Activated CD4-positive, alpha-beta T cell treated with anti-CD3 and anti-CD28 coated beads for 36 hours (primary cell): ENCODE results near the gene CYP24A1. TPM values are rescaled to one million over a fixed set of nuclear protein-coding genes. Genes with fewer than 3 reads are reported as not detected.

Experiments used
- ATAC-seq: fragments of 200-7000 bp; cut with Tn5 transposase; one replicate; pipeline ENCODE4 v1.10.0; 2021; ENCODE audit warnings: mild to moderate bottlenecking, moderate library complexity
- CTCF ChIA-PET: fragments of 350-600 bp; sonication (Branson Sonifier 250); formaldehyde crosslinking; loops from one replicate; lab custom pipeline; 2021; ENCODE audit warnings: antibody characterized with exemption; lab: Charles Lee
- POLR2A ChIA-PET: fragments of 350-600 bp; sonication (Branson Sonifier 250); formaldehyde crosslinking; loops from one replicate; lab custom pipeline; 2021; ENCODE audit warnings: antibody characterized with exemption, inconsistent platforms; lab: Charles Lee
- DNase-seq: peaks from one replicate; pipeline ENCODE4 v3.0.0-alpha.2; 2020
- H3K27ac Mint-ChIP-seq: one replicate; pipeline ENCODE4 v1.8.0; 2021; ENCODE audit warnings: mixed read lengths
- H3K27me3 Mint-ChIP-seq: one replicate; pipeline ENCODE4 v1.8.0; 2021; ENCODE audit warnings: mixed read lengths
- H3K36me3 Mint-ChIP-seq: one replicate; pipeline ENCODE4 v1.8.0; 2021; ENCODE audit warnings: low read depth, mixed read lengths
- H3K4me1 Mint-ChIP-seq: one replicate; pipeline ENCODE4 v1.8.0; 2021; ENCODE audit warnings: mixed read lengths
- H3K4me3 Mint-ChIP-seq: one replicate; pipeline ENCODE4 v1.8.0; 2021; ENCODE audit warnings: mild to moderate bottlenecking, moderate library complexity, mixed read lengths
- H3K9me3 Mint-ChIP-seq: one replicate; pipeline ENCODE4 v1.8.0; 2021; ENCODE audit warnings: low read depth, mixed read lengths
- intact Hi-C, 2 experiments: fragments of 100-400 bp; cut with DNase I in 1 of 2; cut with micrococcal nuclease in 1 of 2; formaldehyde crosslinking; loops; one replicate each; pipeline versions ENCODE4 v1.14.2 to v1.15.1; 2022 to 2024; cut with DNase I, micrococcal nuclease
- total RNA-seq, 2 experiments: library from RNA; stranded (reverse); gene quantifications; one replicate each; pipeline ENCODE4 v1.2.3, GENCODE V29; 2021

Gene CYP24A1
- total RNA-seq, 2 experiments from 2014 or later, result 0.07 TPM; not detected in 1

DNA sequence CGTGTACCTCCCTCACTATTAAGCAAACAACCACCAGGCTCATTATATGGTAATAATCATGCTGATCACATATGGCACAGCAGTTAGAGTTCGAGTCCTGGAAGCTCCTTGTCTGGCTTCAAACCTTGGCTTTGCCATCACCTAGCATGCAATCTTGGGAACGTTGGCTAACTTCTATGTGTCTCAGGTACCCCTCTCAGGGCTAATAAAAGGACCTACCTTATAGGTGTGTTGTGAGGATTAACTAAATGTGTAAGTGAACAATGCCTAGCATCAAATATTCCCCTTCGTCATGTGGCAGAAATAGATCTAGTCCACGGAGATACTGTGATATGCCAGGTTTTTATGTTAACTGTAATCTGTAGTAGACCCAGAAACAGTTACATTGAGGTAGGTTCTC, 10.4 kb downstream of the CYP24A1 start:
- Mint-ChIP-seq H3K4me3 (no peak overlapping the region), H3K27ac (no peak overlapping the region), H3K27me3 (peaks cover 28% of the 10 kb centered on the region), H3K4me1 (no peaks in the 10 kb centered on the region), H3K9me3 (no peaks in the 10 kb centered on the region), H3K36me3 (no peaks in the 10 kb centered on the region)
- ATAC-seq, result no peak
- DNase-seq, result no peak
- intact Hi-C loops, result no loop called here
- ChIA-PET CTCF (no interaction called here), POLR2A (no interaction called here)

DNA sequence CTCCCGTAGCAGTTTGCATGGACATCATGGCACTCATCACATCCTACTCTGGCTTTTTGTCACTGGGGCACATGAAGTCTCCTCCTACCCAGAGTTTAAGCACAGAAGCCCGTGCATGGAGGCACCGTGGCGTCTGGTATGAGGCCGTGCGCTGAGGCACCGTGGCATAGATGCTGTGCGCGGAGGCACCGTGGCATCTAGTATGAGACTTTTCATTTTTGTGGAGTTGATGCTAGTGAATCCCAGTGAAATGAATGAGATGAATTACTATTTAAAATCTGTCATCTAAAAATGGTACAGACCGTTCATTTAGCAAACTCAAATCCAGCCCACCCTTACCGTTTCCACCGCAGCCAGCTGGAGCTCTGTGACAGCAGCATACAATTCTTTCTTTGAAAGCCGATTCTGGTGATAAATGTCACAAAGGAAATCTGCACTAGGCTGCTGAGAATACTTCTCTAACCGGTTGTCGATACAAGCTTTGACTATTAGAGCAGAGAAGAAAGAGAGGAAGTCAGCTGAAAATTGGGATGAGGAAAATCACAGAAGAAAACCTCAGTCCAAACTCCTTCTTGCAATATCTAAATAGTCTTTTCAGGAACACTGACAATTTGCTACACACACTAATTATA, 11.3 kb downstream of the CYP24A1 start:
- peaks cover 24% of the 10 kb centered on the region for H3K27me3 Mint-ChIP-seq
- DNase-seq, result no peak
- ATAC-seq, result no peak
- ChIA-PET CTCF (no interaction called here), POLR2A (no interaction called here)
- intact Hi-C loops, result no loop called here
- H3K4me1 Mint-ChIP-seq, result no peaks in the 10 kb centered on the region
- H3K36me3 Mint-ChIP-seq, result no peaks in the 10 kb centered on the region
- no peaks in the 10 kb centered on the region for H3K9me3 Mint-ChIP-seq
- H3K27ac Mint-ChIP-seq, result no peak overlapping the region
- H3K4me3 Mint-ChIP-seq, result no peak overlapping the region

DNA sequence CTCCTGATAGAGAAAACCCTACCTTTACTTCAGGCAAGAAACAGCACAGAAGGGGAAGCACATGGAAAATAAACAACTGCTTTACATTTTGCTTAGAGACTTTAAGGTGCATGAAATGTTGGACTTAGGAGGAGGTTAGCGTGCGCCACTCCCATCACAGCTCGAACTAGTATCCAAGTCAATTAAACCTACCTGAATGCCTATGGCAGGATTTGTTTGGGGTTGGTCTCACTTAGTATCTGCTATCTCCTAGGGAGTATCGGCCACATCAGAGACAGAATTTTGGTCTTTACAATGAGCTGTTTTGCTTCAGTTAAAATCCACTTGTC, 12.0 kb downstream of the CYP24A1 start:
- intact Hi-C loops, result no loop called here
- ATAC-seq (no peak), DNase-seq (no peak)
- Mint-ChIP-seq H3K27ac (no peak overlapping the region), H3K4me3 (no peak overlapping the region), H3K4me1 (no peaks in the 10 kb centered on the region), H3K27me3 (peaks cover 21% of the 10 kb centered on the region), H3K36me3 (no peaks in the 10 kb centered on the region), H3K9me3 (no peaks in the 10 kb centered on the region)
- POLR2A ChIA-PET, result interaction anchor here (0.6 kb wide), 1 partner anchor 376 kb away, joined by 6 read pairs; no protein-coding TSS in a partner anchor
- CTCF ChIA-PET, result no interaction called here

DNA sequence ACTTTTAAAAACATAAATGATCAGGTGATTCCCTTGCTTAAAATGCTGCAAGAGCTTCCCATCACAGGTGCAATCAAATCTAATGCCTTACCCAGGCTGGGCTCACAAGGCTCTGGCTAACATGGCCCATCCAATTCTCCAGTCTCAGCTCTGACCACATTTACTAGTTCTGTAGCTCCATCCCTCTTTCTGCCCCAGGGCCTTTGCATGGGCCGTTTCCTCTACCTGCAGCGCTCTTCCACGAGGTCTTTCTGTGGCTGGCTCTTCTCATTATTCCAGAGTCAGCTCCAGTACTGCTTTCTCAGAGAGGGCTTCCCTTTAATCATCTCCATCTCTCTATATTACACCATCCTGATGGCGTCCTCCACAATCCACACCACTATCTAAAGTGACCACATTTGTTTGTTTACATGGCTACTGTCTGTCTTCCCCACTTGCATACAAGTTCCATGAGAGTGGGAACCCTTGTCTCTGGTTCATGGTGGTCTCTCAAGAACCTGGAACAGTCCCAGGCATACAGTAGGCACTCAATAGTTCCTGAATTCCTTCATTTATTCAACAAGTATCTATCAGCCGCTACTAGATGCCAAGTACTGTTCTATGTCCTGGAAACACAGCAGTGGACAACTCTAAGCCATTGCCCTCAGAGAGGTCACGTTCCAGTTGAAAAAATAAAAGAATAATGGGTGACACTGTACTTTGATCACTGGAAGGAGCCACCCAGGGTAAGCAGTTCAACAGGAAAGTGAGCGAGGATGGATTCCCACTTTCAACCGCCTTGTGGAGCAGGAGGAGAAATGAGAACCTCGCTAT, 12.6 kb downstream of the CYP24A1 start:
- CTCF ChIA-PET, result no interaction called here
- no peaks in the 10 kb centered on the region for H3K36me3 Mint-ChIP-seq
- DNase-seq (no peak), ATAC-seq (no peak)
- H3K4me1 Mint-ChIP-seq, result no peaks in the 10 kb centered on the region
- POLR2A ChIA-PET, result interaction anchor here (0.6 kb wide), 1 partner anchor 375 kb away, joined by 6 read pairs; no protein-coding TSS in a partner anchor
- no peak overlapping the region for H3K27ac Mint-ChIP-seq
- H3K4me3 Mint-ChIP-seq, result no peak overlapping the region
- H3K27me3 Mint-ChIP-seq, result peaks cover 19% of the 10 kb centered on the region
- intact Hi-C loops, result no loop called here
- H3K9me3 Mint-ChIP-seq, result no peaks in the 10 kb centered on the region

DNA sequence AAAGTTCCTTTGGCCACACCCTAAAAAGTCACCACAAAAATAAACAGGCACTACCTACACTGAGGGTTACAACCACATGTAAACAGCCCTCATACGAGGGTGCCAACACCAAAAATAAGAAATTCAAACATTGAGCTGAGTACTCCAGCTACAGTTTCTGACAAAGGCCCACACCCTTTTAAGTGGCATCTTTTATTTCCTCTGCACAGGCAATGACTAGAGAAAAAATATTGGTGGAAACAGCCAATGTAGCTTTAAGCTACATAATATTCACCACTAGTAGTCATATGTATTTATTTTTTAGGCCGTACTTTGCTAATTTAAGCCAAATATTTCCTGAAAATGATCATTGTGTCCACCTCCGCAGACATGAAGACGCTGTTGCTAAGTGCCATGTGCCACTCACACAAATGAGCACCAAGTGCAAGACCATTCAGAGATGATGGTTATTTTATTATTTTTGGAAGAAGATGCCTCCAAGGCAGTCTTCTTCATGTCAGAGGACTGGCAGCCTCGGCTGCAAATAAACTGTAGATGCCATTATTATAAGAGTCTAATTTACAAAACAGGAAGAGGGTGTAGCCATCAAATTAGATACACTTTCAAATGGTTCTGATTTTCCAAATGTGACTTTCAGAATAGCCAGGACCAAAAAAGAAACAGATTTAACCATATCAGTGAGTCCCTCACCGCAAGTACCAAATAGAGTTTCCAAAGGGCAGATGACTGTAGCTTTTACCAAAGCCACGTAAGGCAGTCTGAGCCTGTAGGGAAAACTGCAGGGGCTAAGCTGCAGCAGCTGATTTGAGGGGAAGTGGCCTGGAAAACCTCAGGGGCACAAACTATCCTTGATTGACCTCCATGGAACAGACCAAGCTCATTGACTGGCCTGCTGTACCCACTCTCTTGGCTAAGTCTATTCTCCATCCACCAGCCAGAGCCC, 13.4 kb downstream of the CYP24A1 start:
- H3K27me3 Mint-ChIP-seq, result peaks cover 19% of the 10 kb centered on the region
- H3K36me3 Mint-ChIP-seq, result no peaks in the 10 kb centered on the region
- no peaks in the 10 kb centered on the region for H3K4me1 Mint-ChIP-seq
- intact Hi-C loops, result no loop called here
- no peak for ATAC-seq
- DNase-seq, result no peak
- no peak overlapping the region for H3K27ac Mint-ChIP-seq
- no peak overlapping the region for H3K4me3 Mint-ChIP-seq
- no peaks in the 10 kb centered on the region for H3K9me3 Mint-ChIP-seq
- ChIA-PET POLR2A (interaction anchor here (0.5 kb wide), 1 partner anchor 1330 kb away, joined by 5 read pairs; no protein-coding TSS in a partner anchor), CTCF (interaction anchor here (0.6 kb wide), 1 partner anchor 62 kb away, joined by 3 read pairs; no protein-coding TSS in a partner anchor)

DNA sequence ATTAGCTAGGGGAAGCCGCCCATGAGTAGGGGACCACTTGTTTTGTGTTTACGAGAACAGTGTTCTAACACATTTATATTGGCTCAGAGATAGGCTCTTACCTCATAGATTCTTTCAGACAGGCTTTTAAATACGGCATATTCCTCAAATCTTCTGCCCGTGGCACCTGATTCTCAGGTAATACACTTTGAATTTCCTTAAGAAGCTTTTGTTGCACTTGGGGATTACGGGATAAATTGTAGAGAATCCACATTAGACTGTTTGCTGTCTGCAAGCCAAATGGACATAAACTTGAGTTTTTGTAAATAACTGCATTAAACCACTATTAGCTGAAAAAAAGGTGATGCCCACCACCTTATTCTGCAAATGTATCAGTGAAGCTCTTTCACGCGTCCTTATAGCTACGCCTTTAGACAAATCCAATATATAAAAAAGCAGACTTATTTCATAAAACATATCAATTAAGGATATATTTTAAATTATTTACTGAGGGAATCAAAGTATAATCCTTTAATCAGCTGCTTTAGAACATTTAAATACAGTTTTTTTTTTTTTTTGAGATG, 14.8 kb downstream of the CYP24A1 start:
- DNase-seq (no peak), ATAC-seq (no peak)
- intact Hi-C loops, result no loop called here
- no peaks in the 10 kb centered on the region for H3K4me1 Mint-ChIP-seq
- H3K36me3 Mint-ChIP-seq, result no peaks in the 10 kb centered on the region
- ChIA-PET POLR2A (no interaction called here), CTCF (interaction anchor here (0.9 kb wide), 1 partner anchor 27 kb away, joined by 3 read pairs; no protein-coding TSS in a partner anchor)
- peaks cover 17% of the 10 kb centered on the region for H3K27me3 Mint-ChIP-seq
- no peak overlapping the region for H3K4me3 Mint-ChIP-seq
- H3K27ac Mint-ChIP-seq, result no peak overlapping the region
- H3K9me3 Mint-ChIP-seq, result no peaks in the 10 kb centered on the region

DNA sequence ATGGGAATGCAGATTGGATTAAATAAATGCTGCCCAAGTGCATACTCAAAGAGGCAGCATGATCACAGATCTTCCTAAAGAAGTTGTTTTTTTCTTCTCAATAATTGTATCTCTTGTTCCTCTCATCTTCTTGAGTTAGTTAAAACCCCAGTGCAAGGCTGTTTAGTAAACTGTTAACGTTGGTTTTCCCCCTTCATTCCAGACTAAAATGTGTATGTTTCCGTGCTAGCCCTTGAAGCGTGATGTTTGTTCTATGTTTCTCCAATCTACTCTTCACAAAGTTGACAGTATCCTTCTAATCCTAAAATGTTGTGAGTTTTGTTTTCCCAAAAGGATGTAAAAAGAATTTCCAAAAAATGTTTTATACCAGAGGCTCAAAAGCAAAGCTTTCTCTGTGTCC, 15.6 kb downstream of the CYP24A1 start:
- Mint-ChIP-seq H3K4me3 (no peak overlapping the region), H3K27me3 (peaks cover 17% of the 10 kb centered on the region), H3K4me1 (no peaks in the 10 kb centered on the region), H3K36me3 (no peaks in the 10 kb centered on the region), H3K9me3 (no peaks in the 10 kb centered on the region), H3K27ac (no peak overlapping the region)
- ChIA-PET CTCF (no interaction called here), POLR2A (no interaction called here)
- ATAC-seq (no peak), DNase-seq (no peak)
- intact Hi-C loops, result no loop called here

DNA sequence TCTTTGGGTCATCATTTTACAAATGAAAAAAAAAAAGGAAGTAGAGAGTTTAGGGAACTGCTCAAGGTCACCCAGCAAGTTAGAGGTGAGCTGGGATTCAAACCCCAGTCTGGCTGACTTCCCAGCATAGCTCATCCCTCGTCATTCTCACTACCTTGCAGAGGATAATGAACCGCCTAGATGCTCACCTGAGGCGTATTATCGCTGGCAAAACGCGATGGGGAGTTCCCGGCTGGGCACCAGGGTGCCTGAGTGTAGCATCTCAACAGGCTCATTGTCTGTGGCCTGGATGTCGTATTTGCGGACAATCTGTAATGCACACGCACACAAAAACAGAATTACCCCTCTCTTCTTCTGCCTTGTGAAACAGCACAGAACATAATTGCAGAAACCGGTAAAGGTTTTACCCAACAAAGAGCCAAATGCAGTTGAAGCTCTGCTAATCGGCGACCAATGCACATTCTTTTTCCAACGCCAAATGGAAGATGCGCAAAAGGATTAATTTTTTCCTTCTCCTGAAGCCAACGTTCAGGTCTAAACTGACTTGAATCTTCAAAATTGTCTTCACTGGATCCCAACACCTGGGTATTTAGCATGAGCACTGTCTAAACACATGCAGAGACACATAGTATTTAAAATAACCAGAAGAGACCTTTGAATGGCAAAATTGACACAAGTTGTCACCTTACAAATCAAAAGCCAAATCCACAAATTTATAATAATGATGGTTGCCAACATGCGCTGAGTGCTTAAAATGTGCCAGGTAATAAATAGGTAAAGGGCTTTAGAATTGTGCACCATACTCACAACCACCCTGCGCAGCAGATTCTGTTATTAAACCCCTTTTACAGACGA, 16.6 kb downstream of the CYP24A1 start:
- ATAC-seq (no peak), DNase-seq (no peak)
- Mint-ChIP-seq H3K4me3 (no peak overlapping the region), H3K27me3 (peaks cover 9% of the 10 kb centered on the region), H3K9me3 (no peaks in the 10 kb centered on the region), H3K27ac (no peak overlapping the region), H3K4me1 (no peaks in the 10 kb centered on the region), H3K36me3 (no peaks in the 10 kb centered on the region)
- intact Hi-C loops, result no loop called here
- POLR2A ChIA-PET, result no interaction called here
- CTCF ChIA-PET, result interaction anchor here (0.6 kb wide), 1 partner anchor 41 kb away, joined by 3 read pairs; no protein-coding TSS in a partner anchor

DNA sequence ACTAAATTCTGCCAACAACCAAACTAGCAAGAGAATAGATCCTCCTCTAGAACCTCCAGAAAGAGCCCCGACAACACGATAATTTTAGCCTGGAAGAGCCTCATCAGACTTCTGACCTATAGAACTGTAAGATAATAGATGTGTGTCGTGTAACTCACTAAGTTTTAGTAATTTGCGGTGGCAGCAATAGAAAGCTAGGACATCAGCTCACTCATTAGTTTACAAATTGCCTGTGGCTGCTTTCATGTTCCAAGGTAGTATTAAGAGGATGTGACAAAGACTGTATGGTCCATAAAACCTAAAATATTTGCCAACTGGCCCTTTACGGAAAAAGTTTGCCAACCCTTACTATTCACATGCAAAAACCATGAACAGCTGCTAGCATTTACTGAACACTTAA, 17.3 kb downstream of the CYP24A1 start:
- ChIA-PET CTCF (no interaction called here), POLR2A (no interaction called here)
- H3K4me3 Mint-ChIP-seq, result no peak overlapping the region
- DNase-seq (no peak), ATAC-seq (no peak)
- no peaks in the 10 kb centered on the region for H3K4me1 Mint-ChIP-seq
- no peaks in the 10 kb centered on the region for H3K9me3 Mint-ChIP-seq
- intact Hi-C loops, result no loop called here
- no peaks in the 10 kb centered on the region for H3K36me3 Mint-ChIP-seq
- H3K27ac Mint-ChIP-seq, result no peak overlapping the region
- H3K27me3 Mint-ChIP-seq, result peaks cover 7% of the 10 kb centered on the region

DNA sequence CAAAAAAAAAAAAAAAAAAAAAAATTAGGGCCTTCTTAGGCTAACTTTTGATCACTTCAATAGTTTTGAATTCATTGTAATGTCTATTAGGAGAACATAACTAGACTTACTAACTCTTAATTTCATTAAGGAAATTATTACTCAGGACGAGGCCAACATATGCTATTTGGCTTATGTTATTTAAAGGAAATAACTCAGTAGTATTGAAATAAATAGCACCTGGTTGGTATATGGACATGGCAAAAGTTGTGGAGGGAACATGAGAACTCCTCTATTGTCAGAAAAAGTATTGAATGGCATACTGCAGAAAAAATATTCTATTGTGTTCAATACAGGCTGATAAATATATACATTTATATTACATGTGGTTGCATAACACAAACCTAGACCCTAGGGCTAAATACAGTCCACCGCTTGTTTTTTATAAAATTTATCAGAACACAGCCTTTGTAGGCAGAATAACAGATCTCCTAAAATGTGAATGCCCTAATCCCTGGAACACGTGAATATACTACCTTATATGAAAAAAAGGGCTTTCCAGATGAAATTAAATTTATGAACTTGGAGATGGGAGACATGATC, 18.0 kb downstream of the CYP24A1 start:
- no peak for ATAC-seq
- Mint-ChIP-seq H3K27me3 (peaks cover 3% of the 10 kb centered on the region), H3K4me3 (no peak overlapping the region), H3K4me1 (no peaks in the 10 kb centered on the region), H3K9me3 (no peaks in the 10 kb centered on the region), H3K36me3 (no peaks in the 10 kb centered on the region), H3K27ac (no peak overlapping the region)
- CTCF ChIA-PET, result no interaction called here
- intact Hi-C loops, result no loop called here
- DNase-seq, result no peak
- POLR2A ChIA-PET, result no interaction called here
